Daoy (cell line): ENCODE measurements around the gene IGFLR1. TPM values are rescaled to one million over a fixed set of nuclear protein-coding genes. Genes with fewer than 3 reads are reported as not detected.

Experiments used
- DNase-seq: peaks from one replicate; pipeline ENCODE4 v3.0.0-alpha.2; 2015; ENCODE audit warnings: low read depth
- total RNA-seq: library from RNA; depleted of rRNA; stranded (reverse); fragments of >200 nt; shearing (Covaris generic); gene quantifications from 2 replicates; pipeline ENCODE4 v1.2.3, GENCODE V29; 2014; rRNA removed

Gene IGFLR1
- 2.8 and 3.9 TPM in 2 replicates for total RNA-seq

- DNase-seq = no peak
Measured at GRCh38 chr19:35742121-35742724, at the start of gene IGFLR1. Gene IGFLR1, minus strand, starts transcription at chr19:35742452. Its CDS starts 1,272 bp downstream, at chr19:35741180.

- no peak for DNase-seq
Measured at GRCh38 chr19:35791814-35792279, 49.6 kb upstream of the IGFLR1 start.

GRCh38 chr19:35790981-35791813 is 48.9 kb upstream of the IGFLR1 start:
- no peak for DNase-seq

GRCh38 chr19:35789978-35790944 is 48.0 kb upstream of the IGFLR1 start:
- no peak for DNase-seq

GRCh38 chr19:35789195-35789977 is 47.1 kb upstream of the IGFLR1 start:
- DNase-seq = no peak

GRCh38 chr19:35788205-35788960 is 46.1 kb upstream of the IGFLR1 start:
- no peak for DNase-seq

- DNase-seq = no peak
Measured at GRCh38 chr19:35787227-35787799, 45.1 kb upstream of the IGFLR1 start.

- DNase-seq = no peak
Measured at GRCh38 chr19:35786299-35787160, 44.3 kb upstream of the IGFLR1 start.

GRCh38 chr19:35785339-35785627 is 43.0 kb upstream of the IGFLR1 start:
- DNase-seq = no peak

- no peak for DNase-seq
Measured at GRCh38 chr19:35784503-35785338, 42.5 kb upstream of the IGFLR1 start.

- no peak for DNase-seq
Measured at GRCh38 chr19:35783469-35784434, 41.5 kb upstream of the IGFLR1 start.

- no peak for DNase-seq
Measured at GRCh38 chr19:35782589-35782988, 40.3 kb upstream of the IGFLR1 start.

- DNase-seq = no peak
Measured at GRCh38 chr19:35781650-35782049, 39.4 kb upstream of the IGFLR1 start.

GRCh38 chr19:35780717-35781116 is 38.5 kb upstream of the IGFLR1 start:
- no peak for DNase-seq

GRCh38 chr19:35780058-35780457 is 37.8 kb upstream of the IGFLR1 start:
- DNase-seq = no peak

GRCh38 chr19:35779033-35779432 is 36.8 kb upstream of the IGFLR1 start:
- DNase-seq = no peak

- no peak for DNase-seq
Measured at GRCh38 chr19:35777961-35778360, 35.7 kb upstream of the IGFLR1 start.
